HG03095 (cell line): ENCODE measurements around the gene PLA2G4A.

ENCODE experiments used
- ATAC-seq: cut with Tn5 transposase; IDR thresholded peaks from one replicate; pipeline ENCODE4 v1.9.1; 2021; ENCODE audit warnings: moderate library complexity; ENCODE audit not compliant: unreplicated experiment

PLA2G4A gene

DNA sequence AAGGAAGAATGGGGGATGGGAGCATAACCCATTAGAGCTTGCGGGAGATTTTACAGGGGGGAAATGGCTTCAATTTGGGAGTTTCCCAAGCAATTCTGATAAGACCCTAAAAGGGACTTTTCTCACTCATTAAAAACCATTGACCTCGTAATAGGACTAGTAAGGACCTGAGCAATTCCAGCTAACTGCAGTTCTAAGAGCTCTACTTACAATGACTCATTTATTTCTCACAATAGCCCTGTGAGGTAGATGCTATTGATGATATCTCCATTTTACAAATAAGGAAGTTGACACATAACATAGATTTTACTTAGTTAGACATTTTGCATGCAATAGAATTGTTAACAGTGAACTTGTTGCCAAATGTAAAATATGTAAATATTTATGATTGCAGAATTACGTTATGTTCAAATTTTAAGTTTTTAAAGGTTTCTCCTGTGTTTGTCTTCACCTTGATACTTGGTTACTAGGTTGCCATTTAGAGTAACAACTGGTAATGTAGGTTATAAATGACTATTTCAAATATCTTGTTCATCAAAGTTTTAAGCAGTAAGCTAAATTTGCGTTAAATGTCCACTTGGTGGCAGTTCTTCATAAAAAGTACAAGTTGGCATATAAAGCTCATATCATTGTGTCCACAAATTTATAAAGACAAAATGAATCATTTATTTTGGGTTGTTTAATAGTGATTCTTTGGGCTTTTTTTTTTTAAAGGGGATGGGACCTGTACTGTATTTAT lies 182.0 kb downstream of the PLA2G4A start:
- no peak for ATAC-seq

DNA sequence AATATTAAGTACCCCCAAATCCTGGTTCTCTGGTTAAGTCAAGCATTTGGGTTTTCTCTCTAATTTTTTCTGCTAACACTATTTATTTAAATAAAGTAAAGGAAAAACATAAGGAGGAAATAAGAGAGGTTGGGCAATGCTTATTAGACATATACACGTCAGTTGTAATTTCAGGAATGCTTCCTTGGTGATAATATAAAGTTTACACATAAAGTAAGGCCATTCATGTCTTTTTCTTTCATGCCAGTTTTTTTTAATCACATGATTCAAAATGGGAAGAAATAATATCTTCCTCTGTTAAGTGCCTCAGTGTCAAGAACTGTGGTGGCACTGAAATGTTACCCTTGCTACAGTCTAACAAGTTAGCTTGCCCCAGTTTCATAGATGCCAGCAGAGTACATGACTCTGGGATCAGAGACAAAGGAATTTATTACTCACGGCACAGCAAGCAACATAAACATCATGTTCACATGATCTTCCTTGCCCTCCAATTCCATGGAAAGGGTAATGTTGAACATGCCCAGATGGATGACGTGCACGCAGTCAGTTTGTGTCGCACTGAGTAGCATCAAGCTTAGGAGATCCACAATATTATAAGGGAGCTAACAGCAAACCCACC lies 184.9 kb downstream of the PLA2G4A start:
- ATAC-seq: no peak

DNA sequence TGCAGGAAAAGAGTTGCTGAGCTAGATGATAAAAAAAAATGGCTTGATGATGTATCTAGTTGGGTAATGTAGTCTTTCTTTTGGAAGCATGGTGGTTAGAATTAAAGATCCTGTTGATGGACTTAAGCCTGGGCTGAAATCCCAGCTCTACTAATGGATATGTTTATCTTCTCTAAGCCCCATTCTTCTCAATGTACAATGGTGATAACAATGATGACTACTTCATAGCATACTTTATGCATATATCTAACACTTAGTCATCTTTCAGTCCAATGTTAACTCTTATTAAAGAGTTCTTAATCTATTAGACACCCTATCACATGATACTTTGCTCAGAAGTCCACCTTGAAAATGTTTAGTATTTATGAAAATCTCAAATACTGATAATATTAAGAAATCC lies 189.5 kb downstream of the PLA2G4A start:
- no peak for ATAC-seq

DNA sequence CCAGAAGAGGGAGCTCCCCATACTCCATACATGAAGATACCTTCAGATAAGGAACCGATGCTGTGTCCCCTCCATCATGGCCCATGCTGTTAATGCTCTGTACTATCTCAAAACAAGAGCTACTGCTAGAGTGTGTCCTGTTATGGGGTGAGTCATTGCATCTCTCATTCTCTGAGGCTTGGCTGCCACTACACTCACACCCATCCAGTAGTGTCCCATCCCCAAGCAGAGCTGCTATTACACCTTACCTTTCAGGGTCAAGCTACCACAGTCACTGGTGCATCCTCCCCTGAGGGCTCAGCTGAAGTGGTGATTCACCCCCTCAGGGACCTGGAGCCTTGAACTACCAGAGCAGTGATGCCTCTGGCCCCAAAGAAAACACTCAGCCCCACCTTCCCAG lies 198.5 kb downstream of the PLA2G4A start:
- ATAC-seq: no peak

DNA sequence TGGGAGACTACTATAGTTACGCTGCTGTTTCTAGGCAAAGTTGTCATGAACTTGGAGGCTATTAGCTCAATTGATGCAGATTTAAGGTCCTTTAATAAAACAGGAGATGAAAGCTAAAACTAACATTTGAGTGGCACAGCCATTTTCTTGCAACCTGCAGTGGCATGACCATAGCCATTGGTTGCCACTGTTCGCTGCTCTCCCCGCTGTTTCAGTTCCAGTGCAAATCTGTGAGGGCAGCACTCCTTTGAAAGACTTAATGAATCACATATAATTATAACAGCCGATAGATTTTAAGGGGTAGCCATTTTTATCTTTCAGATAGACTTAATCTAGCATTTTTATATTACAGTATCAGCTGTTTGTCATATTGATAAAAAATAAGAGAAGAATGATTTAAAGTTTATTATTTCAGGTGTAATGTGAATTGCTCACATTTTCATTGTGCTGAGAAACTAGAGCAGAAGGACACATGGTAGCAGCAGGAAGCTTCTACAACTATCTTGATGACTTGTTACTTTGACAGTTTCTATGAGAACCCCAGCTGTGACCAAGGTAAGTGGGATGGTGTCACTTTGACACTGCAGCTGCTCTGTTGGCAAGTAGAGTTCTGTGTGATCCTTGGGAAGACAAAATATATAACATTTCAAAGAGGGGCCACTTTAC lies 203.7 kb downstream of the PLA2G4A start:
- ATAC-seq: no peak

DNA sequence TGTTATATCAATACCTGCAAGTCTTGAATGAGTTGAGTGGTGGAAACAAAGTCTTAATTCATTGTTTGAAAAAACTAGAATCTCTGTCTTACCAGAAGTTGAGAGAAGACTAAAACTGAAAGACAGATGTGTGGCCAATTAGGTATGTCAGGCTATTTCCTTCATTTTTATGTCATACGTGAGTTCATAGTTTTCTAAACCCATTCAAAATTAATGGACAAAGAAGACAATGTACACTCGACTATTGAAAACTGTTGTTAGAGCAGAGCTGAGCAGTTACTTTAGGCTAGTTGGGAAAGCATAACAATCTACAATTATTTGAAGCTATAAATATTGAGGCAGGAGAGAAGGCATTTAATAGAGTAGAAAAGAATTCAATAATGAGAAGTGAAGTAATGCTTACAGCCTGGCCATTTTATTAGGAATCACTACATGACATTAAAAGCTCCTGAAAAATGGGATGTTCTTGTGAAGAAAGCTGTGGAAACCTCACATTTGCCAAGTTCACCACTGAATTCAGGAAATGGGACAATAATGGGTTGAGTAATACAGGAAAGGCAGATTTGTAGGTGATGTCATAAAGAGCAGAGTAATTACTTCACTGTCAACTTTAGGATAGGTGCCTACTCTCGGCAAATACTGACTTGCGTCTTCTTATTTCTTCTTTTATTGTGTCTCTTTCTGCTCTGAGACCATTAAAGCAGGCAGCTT lies 204.4 kb downstream of the PLA2G4A start:
- ATAC-seq: no peak

DNA sequence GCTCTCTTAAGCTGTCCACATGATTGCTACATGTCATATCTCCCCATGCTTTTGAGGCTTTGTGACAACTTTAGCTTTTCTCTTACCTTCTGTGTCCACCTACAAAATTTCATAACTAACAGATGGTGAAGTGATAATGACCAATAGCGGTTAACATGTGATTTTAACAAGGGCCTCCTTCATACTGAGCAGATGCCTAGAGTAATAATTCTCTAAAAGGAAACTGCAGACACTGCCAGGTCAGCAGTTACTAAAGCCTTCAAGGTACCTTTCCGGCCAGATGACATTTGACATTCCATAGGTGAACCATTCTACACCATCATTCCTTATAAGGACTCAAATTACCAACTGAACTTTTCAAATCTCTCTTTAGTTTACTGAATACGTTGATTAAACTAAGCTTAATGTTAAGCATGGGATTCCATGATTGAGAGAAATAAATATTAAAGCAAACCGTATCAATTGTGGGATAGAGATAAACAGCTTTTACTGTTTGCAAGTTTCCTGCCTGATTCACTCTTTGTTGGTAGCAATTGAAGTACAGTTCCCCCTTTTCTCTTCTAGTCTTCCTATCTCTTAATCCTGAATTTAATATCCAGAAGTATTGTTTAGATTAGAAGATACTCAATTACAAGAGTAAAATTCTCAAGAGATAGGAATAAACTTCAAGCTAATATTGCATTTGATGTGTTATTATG lies 205.1 kb downstream of the PLA2G4A start:
- no peak for ATAC-seq

DNA sequence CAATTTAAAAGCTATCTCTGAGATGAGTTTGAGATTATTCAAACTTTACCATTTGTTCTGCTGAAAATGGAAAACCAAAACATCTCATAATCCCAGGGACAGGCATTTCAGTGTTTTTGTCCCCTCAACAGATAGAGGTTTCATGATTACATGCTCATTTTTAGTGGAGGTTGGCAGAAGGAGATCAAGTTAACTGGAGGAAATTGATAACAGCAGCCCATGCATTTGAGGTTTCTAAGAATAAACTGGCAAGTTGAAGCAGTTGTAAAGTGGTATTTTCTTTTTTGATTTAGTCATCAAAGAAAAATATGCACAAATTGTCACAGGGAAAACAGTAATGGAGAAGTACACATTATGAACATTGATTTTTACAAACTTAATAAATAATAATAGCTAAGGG lies 205.8 kb downstream of the PLA2G4A start:
- no peak for ATAC-seq

DNA sequence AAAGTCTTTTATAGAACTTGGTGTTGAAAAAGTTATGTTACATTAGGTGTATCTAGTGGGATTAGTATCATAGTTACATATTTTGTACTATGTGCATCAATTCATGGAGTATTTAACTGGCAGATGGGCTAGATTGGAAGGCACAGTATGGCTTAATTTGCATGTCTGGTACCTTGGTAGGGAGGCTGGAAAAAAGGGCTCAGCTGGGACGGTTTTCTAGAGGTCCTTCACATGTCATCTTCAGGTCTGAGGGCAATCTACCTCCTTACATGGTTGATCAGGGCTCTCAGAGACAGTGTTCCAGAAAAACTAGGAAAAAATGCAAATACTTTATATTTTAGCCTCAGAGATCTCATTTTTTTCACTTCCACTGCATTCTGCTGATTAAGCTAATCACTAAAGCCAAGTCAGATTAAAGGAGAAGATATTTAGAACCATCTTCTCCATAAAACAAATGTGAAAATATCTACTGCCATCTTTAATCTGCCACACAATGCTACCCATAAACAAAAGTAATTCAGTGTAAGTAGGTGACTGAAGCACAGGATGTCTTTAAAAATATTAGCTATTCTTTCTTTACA lies 209.3 kb downstream of the PLA2G4A start:
- no peak for ATAC-seq
